Astrocyte (in vitro differentiated cells and primary cell): ENCODE data around the gene LOXL4.

Source experiments
- CTCF ChIP-seq: IDR thresholded peaks from 2 replicates; pipeline ENCODE4 v1.5.1; 2011; ENCODE audit warnings: low read depth, mild to moderate bottlenecking, inconsistent platforms, low read length, moderate library complexity; ENCODE audit not compliant: insufficient read depth
- EZH2 ChIP-seq: IDR thresholded peaks from 2 replicates; pipeline ENCODE4 v1.6.1; 2012; ENCODE audit warnings: mild to moderate bottlenecking, low read length, inconsistent platforms; ENCODE audit not compliant: insufficient read depth

GRCh38 chr10:98213740-98214139, 54.3 kb downstream of the LOXL4 start:
- TF ChIP-seq CTCF: no peak
- no peak for TF ChIP-seq EZH2
